ENCODE measurements around the gene UPF3B. TPM values are rescaled to one million over a fixed set of nuclear protein-coding genes. Genes with fewer than 3 reads are reported as not detected.

Gene UPF3B
- total and polyA plus RNA-seq, 9 of the 15 experiments (the other 6 are each of a cell fraction or from before 2014, with no cell fraction given) = 17.6 to 57.0 (median 32.3) TPM

GRCh38 chrX:119852382-119853353, at the start of gene UPF3B (continued):
- TF ChIP-seq CXXC5 (CRISPR knock-in tag; IDR thresholded peaks at IDR 0.05) (peak; percentile 48), ELK3 (CRISPR knock-in tag; IDR thresholded peaks at IDR 0.05) (no peak), HSF4 (CRISPR knock-in tag; IDR thresholded peaks at IDR 0.05; ENCODE audit: borderline replicate concordance) (no peak), ZBTB7A (IDR thresholded peaks at IDR 0.05; ENCODE audit: borderline replicate concordance, control insufficient read depth, low read depth, low read length) (no peak; the same call in 1 of the 2 replicates), KDM4B (IDR thresholded peaks at IDR 0.05; ENCODE audit: borderline replicate concordance in 2 of 2, low read depth in 1 of 2) (0 out of 4 replicates have a peak, but pooled peaks of 1 of the 2 experiments have one; percentile 22), ETS2 (tag; IDR thresholded peaks at IDR 0.05; ENCODE audit: borderline replicate concordance, poor library complexity, severe bottlenecking) (no peak), ZBTB17 (CRISPR knock-in tag; IDR thresholded peaks at IDR 0.05) (no peak), HMGN3 (IDR thresholded peaks at IDR 0.05; ENCODE audit: borderline replicate concordance, extremely low read depth, insufficient read length, low read depth, low read length) (no peak), MCM5 (IDR thresholded peaks at IDR 0.05; ENCODE audit: low read depth) (no peak), MNT (conservative IDR thresholded peaks at IDR 0.05) (peak; percentile 49 to 64; a peak in 2 of 4 replicates), ZNF586 (CRISPR knock-in tag; conservative IDR thresholded peaks at IDR 0.05) (no peak), EHMT2 (IDR thresholded peaks at IDR 0.05) (no peak), ZNF507 (tag; conservative IDR thresholded peaks at IDR 0.05) (no peak), MEF2A (IDR thresholded peaks at IDR 0.05; ENCODE audit: control insufficient read depth, low read depth, low read length) (no peak), SLC30A9 (CRISPR knock-in tag; IDR thresholded peaks at IDR 0.05) (no peak), HDAC8 (tag; IDR thresholded peaks at IDR 0.05) (no peak), ZNF584 (CRISPR knock-in tag; IDR thresholded peaks at IDR 0.05; ENCODE audit: low read depth) (no peak), RBM14 (IDR thresholded peaks at IDR 0.05; ENCODE audit: borderline replicate concordance, insufficient read depth, low read depth, low read length) (no peak), ZFP30 (CRISPR knock-in tag; IDR thresholded peaks at IDR 0.05; ENCODE audit: borderline replicate concordance) (no peak), SMAD4 (CRISPR knock-in tag; conservative IDR thresholded peaks at IDR 0.05) (no peak), ZNF436 (CRISPR knock-in tag; IDR thresholded peaks at IDR 0.05) (no peak), BRD4 (IDR thresholded peaks at IDR 0.05) (no peak), NFE2L1 (tag; IDR thresholded peaks at IDR 0.05; ENCODE audit: borderline replicate concordance, low read depth) (no peak)
